Neural progenitor cell (in vitro differentiated cells): Measurements from ENCODE around the gene HMX1. TPM values are rescaled to one million over a fixed set of nuclear protein-coding genes. Genes with fewer than 3 reads are reported as not detected.

ENCODE experiments used
- DNase-seq: peaks from one replicate; pipeline ENCODE4 v3.0.0-alpha.2; 2016; ENCODE audit warnings: low spot score
- H2AFZ ChIP-seq: fragments of 200-600 bp; sonication (generic); replicated peaks from 2 replicates; pipeline ENCODE4 v1.6.1; 2016; ENCODE audit warnings: antibody characterized with exemption
- H3F3A ChIP-seq: fragments of 200-600 bp; sonication (generic); 2 replicates; pipeline ENCODE4 v1.6.1; 2016; ENCODE audit warnings: antibody characterized with exemption, low read depth
- H3K27ac ChIP-seq: fragments of 200-600 bp; sonication (generic); 2 replicates; pipeline ENCODE4 v1.5.1; 2016; ENCODE audit warnings: mild to moderate bottlenecking
- H3K27me3 ChIP-seq: fragments of 200-600 bp; sonication (generic); 2 replicates; pipeline ENCODE4 v1.6.1; 2016; ENCODE audit warnings: mild to moderate bottlenecking, moderate library complexity
- H3K36me3 ChIP-seq: fragments of 200-600 bp; sonication (generic); 2 replicates; pipeline ENCODE4 v1.5.1; 2016
- H3K4me1 ChIP-seq: fragments of 200-600 bp; sonication (generic); 2 replicates; pipeline ENCODE4 v1.6.1; 2016; ENCODE audit warnings: mixed run types
- H3K4me2 ChIP-seq: fragments of 200-600 bp; sonication (generic); 2 replicates; pipeline ENCODE4 v1.6.1; 2016
- H3K4me3 ChIP-seq: fragments of 200-600 bp; sonication (generic); 2 replicates; pipeline ENCODE4 v1.5.1; 2016
- H3K79me2 ChIP-seq: fragments of 200-600 bp; sonication (generic); 2 replicates; pipeline ENCODE4 v1.6.1; 2016; ENCODE audit warnings: low read depth
- H3K9ac ChIP-seq: fragments of 200-600 bp; sonication (generic); 2 replicates; pipeline ENCODE4 v1.6.1; 2016
- H3K9me3 ChIP-seq: fragments of 200-600 bp; sonication (generic); 2 replicates; pipeline ENCODE4 v1.5.1; 2016; ENCODE audit warnings: low read depth
- H4K20me1 ChIP-seq: fragments of 200-600 bp; sonication (generic); 2 replicates; pipeline ENCODE4 v1.6.1; 2016; ENCODE audit warnings: low read depth
- H3K27ac Mint-ChIP-seq: 3 replicates; pipeline ENCODE4 v1.8.0; 2021; ENCODE audit warnings: mixed read lengths
- H3K27me3 Mint-ChIP-seq: 2 replicates; pipeline ENCODE4 v1.8.0; 2022; ENCODE audit warnings: low read depth, mild to moderate bottlenecking, inconsistent platforms, moderate library complexity, mixed read lengths; ENCODE audit not compliant: insufficient read depth
- H3K36me3 Mint-ChIP-seq: 3 replicates; pipeline ENCODE4 v1.8.0; 2021; ENCODE audit warnings: mixed read lengths
- H3K4me1 Mint-ChIP-seq: 3 replicates; pipeline ENCODE4 v1.8.0; 2021; ENCODE audit warnings: mixed read lengths
- H3K4me3 Mint-ChIP-seq: 3 replicates; pipeline ENCODE4 v1.8.0; 2021; ENCODE audit warnings: mild to moderate bottlenecking, moderate library complexity, mixed read lengths
- H3K9me3 Mint-ChIP-seq: 3 replicates; pipeline ENCODE4 v1.8.0; 2020; ENCODE audit warnings: mixed read lengths
- CTCF ChIP-seq: fragments of 200-600 bp; sonication (generic); IDR thresholded peaks from 2 replicates; pipeline ENCODE4 v1.5.1; 2017; ENCODE audit warnings: antibody characterized with exemption, mild to moderate bottlenecking
- EZH2 ChIP-seq: fragments of 200-600 bp; sonication (generic); IDR thresholded peaks from 2 replicates; pipeline ENCODE4 v1.6.1; 2017; ENCODE audit warnings: antibody characterized with exemption, mild to moderate bottlenecking, moderate library complexity
- EZH2phosphoT487 ChIP-seq: fragments of 200-600 bp; sonication (generic); IDR thresholded peaks from 2 replicates; pipeline ENCODE4 v1.6.1; 2017; ENCODE audit warnings: antibody characterized with exemption
- total RNA-seq: library from RNA; depleted of rRNA; stranded (reverse); fragments of >200 nt; gene quantifications from 2 replicates; pipeline ENCODE4 v1.2.3, GENCODE V29; 2015; ENCODE audit warnings: low replicate concordance

The HMX1 gene
- total RNA-seq, 1 donor from 2014 or later = not detected

- H3K27ac Mint-ChIP-seq = no peak overlapping the region
- no peak for DNase-seq
- H3K4me1 Mint-ChIP-seq = peaks cover 2% of the 10 kb centered on the region
- Histone ChIP-seq H3K36me3 (no peaks in the 10 kb centered on the region), H3K79me2 (no peaks in the 10 kb centered on the region), H3K9me3 (no peaks in the 10 kb centered on the region), H2AFZ (no peak overlapping the region), H3K4me1 (no peaks in the 10 kb centered on the region), H3K27ac (no peak overlapping the region), H3K4me2 (no peak overlapping the region), H4K20me1 (no peaks in the 10 kb centered on the region), H3K9ac (no peak overlapping the region), H3K4me3 (no peak overlapping the region), H3K27me3 (peaks cover 54% of the 10 kb centered on the region), H3F3A (no peaks in the 10 kb centered on the region)
- peaks cover 8% of the 10 kb centered on the region for H3K27me3 Mint-ChIP-seq
- no peaks in the 10 kb centered on the region for H3K9me3 Mint-ChIP-seq
- no peaks in the 10 kb centered on the region for H3K36me3 Mint-ChIP-seq
- TF ChIP-seq EZH2 = no peak
- no peak for TF ChIP-seq EZH2phosphoT487
- no peak for TF ChIP-seq CTCF
- H3K4me3 Mint-ChIP-seq = no peak overlapping the region
Measured at GRCh38 chr4:8916906-8917305, 45.3 kb upstream of the HMX1 start.

GRCh38 chr4:8916351-8916885, 44.8 kb upstream of the HMX1 start:
- Mint-ChIP-seq H3K9me3 (no peaks in the 10 kb centered on the region), H3K4me1 (peaks cover 2% of the 10 kb centered on the region), H3K27me3 (peaks cover 6% of the 10 kb centered on the region), H3K36me3 (no peaks in the 10 kb centered on the region), H3K4me3 (no peak overlapping the region), H3K27ac (no peak overlapping the region)
- Histone ChIP-seq H2AFZ (no peak overlapping the region), H3K4me3 (no peak overlapping the region), H3K36me3 (no peaks in the 10 kb centered on the region), H4K20me1 (no peaks in the 10 kb centered on the region), H3K4me2 (no peak overlapping the region), H3K27me3 (peaks cover 54% of the 10 kb centered on the region), H3K27ac (no peak overlapping the region), H3F3A (no peaks in the 10 kb centered on the region), H3K9me3 (no peaks in the 10 kb centered on the region), H3K9ac (no peak overlapping the region), H3K79me2 (no peaks in the 10 kb centered on the region), H3K4me1 (no peaks in the 10 kb centered on the region)
- no peak for DNase-seq
- TF ChIP-seq EZH2phosphoT487 (no peak), EZH2 (no peak), CTCF (no peak)

- peaks cover 2% of the 10 kb centered on the region for H3K4me1 Mint-ChIP-seq
- Histone ChIP-seq H3K9ac (no peak overlapping the region), H3K4me2 (no peak overlapping the region), H3K36me3 (no peaks in the 10 kb centered on the region), H3K4me3 (no peak overlapping the region), H3K27ac (no peak overlapping the region), H3K27me3 (peaks cover 54% of the 10 kb centered on the region), H3K9me3 (no peaks in the 10 kb centered on the region), H4K20me1 (no peaks in the 10 kb centered on the region), H3K4me1 (no peaks in the 10 kb centered on the region), H2AFZ (no peak overlapping the region), H3K79me2 (no peaks in the 10 kb centered on the region), H3F3A (no peaks in the 10 kb centered on the region)
- no peak overlapping the region for H3K27ac Mint-ChIP-seq
- H3K9me3 Mint-ChIP-seq = no peaks in the 10 kb centered on the region
- H3K4me3 Mint-ChIP-seq = no peak overlapping the region
- H3K27me3 Mint-ChIP-seq = peaks cover 8% of the 10 kb centered on the region
- H3K36me3 Mint-ChIP-seq = no peaks in the 10 kb centered on the region
- DNase-seq = no peak
- TF ChIP-seq EZH2phosphoT487 = no peak
- no peak for TF ChIP-seq CTCF
- TF ChIP-seq EZH2 = no peak
Measured at GRCh38 chr4:8915201-8916200, 43.9 kb upstream of the HMX1 start.
